Erythroblast (primary cell): ENCODE results near the gene IL1F10.

Experiments
- DNase-seq, 2 experiments: peaks; one replicate each; lab custom pipeline; 2025; lab: John Stamatoyannopoulos, UW
- GATA1 ChIP-seq: IDR thresholded peaks from 2 replicates; pipeline ENCODE4 v1.6.1; 2011; ENCODE audit warnings: low read depth, mild to moderate bottlenecking, control low read depth, low read length, moderate library complexity
- POLR2A ChIP-seq: IDR thresholded peaks from 2 replicates; pipeline ENCODE4 v1.6.1; 2011; ENCODE audit warnings: mild to moderate bottlenecking, low read length

IL1F10 gene

GRCh38 chr2:113067681-113068080 lies at the start of gene IL1F10:
TSS of gene IL1F10 (plus strand) at chr2:113067970. CDS start at chr2:113072739, 4,769 bp downstream.
- no peak for TF ChIP-seq POLR2A
- TF ChIP-seq GATA1 = no peak
- no peak for DNase-seq

- TF ChIP-seq POLR2A (no peak), GATA1 (no peak)
Measured at GRCh38 chr2:113018509-113018908, 49.3 kb upstream of the IL1F10 start.

GRCh38 chr2:113021312-113021711 lies 46.5 kb upstream of the IL1F10 start:
- TF ChIP-seq GATA1 (no peak), POLR2A (no peak)
- no peak for DNase-seq

More at GRCh38 chr2:113018509-113018908, 49.3 kb upstream of the IL1F10 start:
- no peak for DNase-seq

GRCh38 chr2:113024764-113025163 lies 43.0 kb upstream of the IL1F10 start:
- peak in 1 of 2 experiments; percentile 3 for DNase-seq
- TF ChIP-seq GATA1 (no peak), POLR2A (no peak)

- no peak for DNase-seq
- TF ChIP-seq GATA1 (no peak), POLR2A (no peak)
Measured at GRCh38 chr2:113025737-113026136, 42.0 kb upstream of the IL1F10 start.

GRCh38 chr2:113027691-113028090 lies 40.1 kb upstream of the IL1F10 start:
- DNase-seq = no peak
- TF ChIP-seq POLR2A (no peak), GATA1 (no peak)

- no peak for TF ChIP-seq POLR2A
- TF ChIP-seq GATA1 = no peak
- no peak for DNase-seq
Measured at GRCh38 chr2:113028112-113028511, 39.7 kb upstream of the IL1F10 start.

GRCh38 chr2:113032737-113033136 lies 35.0 kb upstream of the IL1F10 start:
- TF ChIP-seq POLR2A = no peak
- no peak for DNase-seq

- TF ChIP-seq GATA1 = no peak
- TF ChIP-seq POLR2A = no peak
- DNase-seq = no peak
Measured at GRCh38 chr2:113034016-113034415, 33.8 kb upstream of the IL1F10 start.

- no peak for DNase-seq
- no peak for TF ChIP-seq POLR2A
Measured at GRCh38 chr2:113036763-113037162, 31.0 kb upstream of the IL1F10 start.

- no peak for DNase-seq
- TF ChIP-seq POLR2A (no peak), GATA1 (no peak)
Measured at GRCh38 chr2:113038291-113038690, 29.5 kb upstream of the IL1F10 start.

- no peak for DNase-seq
- TF ChIP-seq GATA1 (no peak), POLR2A (no peak)
Measured at GRCh38 chr2:113039158-113039557, 28.6 kb upstream of the IL1F10 start.

- DNase-seq = no peak
- TF ChIP-seq POLR2A = no peak
- TF ChIP-seq GATA1 = no peak
Measured at GRCh38 chr2:113039719-113040118, 28.1 kb upstream of the IL1F10 start.

GRCh38 chr2:113041871-113042270 lies 25.9 kb upstream of the IL1F10 start:
- peak in 1 of 2 experiments; percentile 9 for DNase-seq
- no peak for TF ChIP-seq GATA1
- no peak for TF ChIP-seq POLR2A

- TF ChIP-seq GATA1 (no peak), POLR2A (no peak)
- DNase-seq = no peak
Measured at GRCh38 chr2:113046465-113046864, 21.3 kb upstream of the IL1F10 start.
